Mesendoderm (in vitro differentiated cells): ENCODE measurements around the gene ARHGEF26.
A peak's percentile ranks its signal among the peaks of the same experiment; 100 is the strongest.
"Not testable (repeated sequence)": the region's sequence is repeated elsewhere in the genome, so short reads cannot be mapped to it uniquely, and the experiment has no call there.

Experiments
- DNase-seq: peaks from one replicate; pipeline ENCODE4 v3.0.0; 2013
- H2AK5ac ChIP-seq: 2 replicates; pipeline ENCODE4 v1.6.1; 2013; ENCODE audit warnings: low read length, inconsistent platforms
- H2BK120ac ChIP-seq: 2 replicates; pipeline ENCODE4 v1.6.1; 2013; ENCODE audit warnings: low read depth, mild to moderate bottlenecking, low read length, moderate library complexity, mixed read lengths
- H2BK15ac ChIP-seq: replicated peaks from 2 replicates; pipeline ENCODE4 v1.6.1; 2013; ENCODE audit warnings: low read depth, mild to moderate bottlenecking, moderate library complexity
- H2BK5ac ChIP-seq: 2 replicates; pipeline ENCODE4 v1.6.1; 2013; ENCODE audit warnings: low read length, inconsistent platforms
- H3K18ac ChIP-seq: 2 replicates; pipeline ENCODE4 v1.6.1; 2013; ENCODE audit warnings: mild to moderate bottlenecking, low read length, mixed read lengths
- H3K23ac ChIP-seq: one replicate; pipeline ENCODE4 v1.6.1; 2013; ENCODE audit warnings: low read length
- H3K27ac ChIP-seq: 2 replicates; pipeline ENCODE4 v1.5.1; 2013; ENCODE audit warnings: low read depth, mild to moderate bottlenecking, inconsistent platforms, low read length, moderate library complexity
- H3K27me3 ChIP-seq: 2 replicates; pipeline ENCODE4 v1.6.1; 2013; ENCODE audit warnings: low read length, control low read depth, mild to moderate bottlenecking, inconsistent platforms; ENCODE audit not compliant: insufficient read depth, poor library complexity
- H3K36me3 ChIP-seq: 2 replicates; pipeline ENCODE4 v1.6.1; 2013; ENCODE audit warnings: low read length, inconsistent platforms; ENCODE audit not compliant: control insufficient read depth, insufficient read depth
- H3K4ac ChIP-seq: one replicate; pipeline ENCODE4 v1.6.1; 2013; ENCODE audit warnings: low read depth, mild to moderate bottlenecking, low read length, moderate library complexity
- H3K4me1 ChIP-seq: 2 replicates; pipeline ENCODE4 v1.6.1; 2013; ENCODE audit warnings: low read depth, low read length, inconsistent platforms; ENCODE audit not compliant: control insufficient read depth
- H3K4me2 ChIP-seq: 2 replicates; pipeline ENCODE4 v1.6.1; 2013; ENCODE audit warnings: low read length
- H3K4me3 ChIP-seq: 2 replicates; pipeline ENCODE4 v1.5.1; 2013; ENCODE audit warnings: mild to moderate bottlenecking, low read length
- H3K56ac ChIP-seq: one replicate; pipeline ENCODE4 v1.6.1; 2013; ENCODE audit warnings: low read length
- H3K79me1 ChIP-seq: 2 replicates; pipeline ENCODE4 v1.6.1; 2013; ENCODE audit warnings: low read length, inconsistent platforms
- H3K79me2 ChIP-seq: 2 replicates; pipeline ENCODE4 v1.6.1; 2013; ENCODE audit warnings: mild to moderate bottlenecking, low read length; ENCODE audit not compliant: control insufficient read depth, insufficient read depth
- H3K9ac ChIP-seq: 2 replicates; pipeline ENCODE4 v1.6.1; 2013; ENCODE audit warnings: low read length, inconsistent platforms
- H4K5ac ChIP-seq: one replicate; pipeline ENCODE4 v1.6.1; 2013; ENCODE audit warnings: low read length
- H4K8ac ChIP-seq: one replicate; pipeline ENCODE4 v1.6.1; 2013; ENCODE audit warnings: low read depth, mild to moderate bottlenecking, control low read depth, low read length, moderate library complexity
- WGBS: extraction: QIAGEN DNeasy Blood & Tissue Kit; methylation state at CpG from one replicate; pipeline ENCODE4 v1.1.7; 2013; ENCODE audit warnings: low lambda C conversion rate, missing lambda C conversion rate; ENCODE audit not compliant: insufficient coverage; ENCODE audit errors: extremely low coverage; 5-methylcytosine and 5-hydroxymethylcytosine counted together

ARHGEF26 gene

GRCh38 chr3:154085799-154086198, 35.4 kb upstream of the ARHGEF26 start:
- Histone ChIP-seq H3K4me2 (no peak overlapping the region), H4K8ac (no peak overlapping the region), H3K56ac (no peak overlapping the region), H2BK120ac (no peak overlapping the region), H3K4me3 (no peak overlapping the region), H3K18ac (no peak overlapping the region), H3K27ac (no peak overlapping the region), H2BK5ac (no peak overlapping the region), H3K36me3 (no peaks in the 10 kb centered on the region), H4K5ac (no peak overlapping the region), H2AK5ac (no peak overlapping the region), H3K79me1 (no peaks in the 10 kb centered on the region), H2BK15ac (no peak overlapping the region), H3K27me3 (no peaks in the 10 kb centered on the region), H3K79me2 (no peaks in the 10 kb centered on the region), H3K23ac (no peak overlapping the region), H3K4ac (no peak overlapping the region), H3K9ac (no peak overlapping the region), H3K4me1 (no peaks in the 10 kb centered on the region)
- peak; percentile 33 for DNase-seq
- WGBS: no CpG with 5 or more reads among the region's 4 CpGs

GRCh38 chr3:154086286-154086685, 34.9 kb upstream of the ARHGEF26 start:
- H3K4ac ChIP-seq: no peak overlapping the region
- H3K79me2 ChIP-seq: no peaks in the 10 kb centered on the region
- no peak overlapping the region for H4K8ac ChIP-seq
- H3K27ac ChIP-seq: no peak overlapping the region
- no peak overlapping the region for H4K5ac ChIP-seq
- H3K36me3 ChIP-seq: no peaks in the 10 kb centered on the region
- no peak overlapping the region for H3K23ac ChIP-seq
- H3K56ac ChIP-seq: no peak overlapping the region
- no peak overlapping the region for H2BK120ac ChIP-seq
- H2AK5ac ChIP-seq: no peak overlapping the region
- no peak overlapping the region for H3K4me3 ChIP-seq
- H3K27me3 ChIP-seq: no peaks in the 10 kb centered on the region
- no peak overlapping the region for H2BK5ac ChIP-seq
- H3K18ac ChIP-seq: no peak overlapping the region
- H3K9ac ChIP-seq: no peak overlapping the region
- no CpG with 5 or more reads among the region's 1 CpG for WGBS
- no peak overlapping the region for H3K4me2 ChIP-seq
- DNase-seq: no peak
- no peak overlapping the region for H2BK15ac ChIP-seq
- no peaks in the 10 kb centered on the region for H3K79me1 ChIP-seq
- H3K4me1 ChIP-seq: no peaks in the 10 kb centered on the region

GRCh38 chr3:154087756-154088480, 33.3 kb upstream of the ARHGEF26 start:
- not testable (repeated sequence) for H3K56ac ChIP-seq, DNase-seq, H3K36me3 ChIP-seq, H3K79me2 ChIP-seq, H4K5ac ChIP-seq, H2BK15ac ChIP-seq, H3K4me1 ChIP-seq, H3K9ac ChIP-seq, H3K4ac ChIP-seq, H3K27ac ChIP-seq, H3K23ac ChIP-seq, H4K8ac ChIP-seq, H3K4me3 ChIP-seq, H2BK120ac ChIP-seq, H3K18ac ChIP-seq, H3K4me2 ChIP-seq, H2BK5ac ChIP-seq, H3K27me3 ChIP-seq, H2AK5ac ChIP-seq, H3K79me1 ChIP-seq
- no CpG with 5 or more reads among the region's 26 CpGs for WGBS

- Histone ChIP-seq H3K79me1 (no peaks in the 10 kb centered on the region), H3K4me1 (no peaks in the 10 kb centered on the region), H2BK5ac (no peak overlapping the region), H3K4me2 (no peak overlapping the region), H3K56ac (no peak overlapping the region), H4K8ac (no peak overlapping the region), H3K23ac (no peak overlapping the region), H3K4me3 (no peak overlapping the region), H3K4ac (no peak overlapping the region), H3K27me3 (no peaks in the 10 kb centered on the region), H2BK120ac (no peak overlapping the region), H3K27ac (no peak overlapping the region), H3K18ac (no peak overlapping the region), H3K36me3 (no peaks in the 10 kb centered on the region), H2AK5ac (no peak overlapping the region), H3K79me2 (no peaks in the 10 kb centered on the region), H2BK15ac (no peak overlapping the region), H3K9ac (no peak overlapping the region), H4K5ac (no peak overlapping the region)
- peak; percentile 60 for DNase-seq
- WGBS: no CpG with 5 or more reads among the region's 14 CpGs
Measured at GRCh38 chr3:154089421-154090420, 31.5 kb upstream of the ARHGEF26 start.

GRCh38 chr3:154094051-154094450, 27.1 kb upstream of the ARHGEF26 start:
- H2AK5ac ChIP-seq: no peak overlapping the region
- no peak for DNase-seq
- no peak overlapping the region for H2BK120ac ChIP-seq
- no peak overlapping the region for H3K23ac ChIP-seq
- H3K9ac ChIP-seq: no peak overlapping the region
- no peak overlapping the region for H4K5ac ChIP-seq
- no CpG with 5 or more reads among the region's 7 CpGs for WGBS
- H3K56ac ChIP-seq: no peak overlapping the region
- H3K27ac ChIP-seq: no peak overlapping the region
- H3K4me2 ChIP-seq: no peak overlapping the region
- H3K4me3 ChIP-seq: no peak overlapping the region
- H3K4ac ChIP-seq: no peak overlapping the region
- H3K4me1 ChIP-seq: no peaks in the 10 kb centered on the region
- H2BK15ac ChIP-seq: no peak overlapping the region
- H2BK5ac ChIP-seq: no peak overlapping the region
- no peaks in the 10 kb centered on the region for H3K79me1 ChIP-seq
- no peak overlapping the region for H4K8ac ChIP-seq
- no peaks in the 10 kb centered on the region for H3K36me3 ChIP-seq
- no peaks in the 10 kb centered on the region for H3K27me3 ChIP-seq
- H3K18ac ChIP-seq: no peak overlapping the region
- H3K79me2 ChIP-seq: no peaks in the 10 kb centered on the region
